ENCODE measurements around the gene PROSER3.

The PROSER3 gene

DNA sequence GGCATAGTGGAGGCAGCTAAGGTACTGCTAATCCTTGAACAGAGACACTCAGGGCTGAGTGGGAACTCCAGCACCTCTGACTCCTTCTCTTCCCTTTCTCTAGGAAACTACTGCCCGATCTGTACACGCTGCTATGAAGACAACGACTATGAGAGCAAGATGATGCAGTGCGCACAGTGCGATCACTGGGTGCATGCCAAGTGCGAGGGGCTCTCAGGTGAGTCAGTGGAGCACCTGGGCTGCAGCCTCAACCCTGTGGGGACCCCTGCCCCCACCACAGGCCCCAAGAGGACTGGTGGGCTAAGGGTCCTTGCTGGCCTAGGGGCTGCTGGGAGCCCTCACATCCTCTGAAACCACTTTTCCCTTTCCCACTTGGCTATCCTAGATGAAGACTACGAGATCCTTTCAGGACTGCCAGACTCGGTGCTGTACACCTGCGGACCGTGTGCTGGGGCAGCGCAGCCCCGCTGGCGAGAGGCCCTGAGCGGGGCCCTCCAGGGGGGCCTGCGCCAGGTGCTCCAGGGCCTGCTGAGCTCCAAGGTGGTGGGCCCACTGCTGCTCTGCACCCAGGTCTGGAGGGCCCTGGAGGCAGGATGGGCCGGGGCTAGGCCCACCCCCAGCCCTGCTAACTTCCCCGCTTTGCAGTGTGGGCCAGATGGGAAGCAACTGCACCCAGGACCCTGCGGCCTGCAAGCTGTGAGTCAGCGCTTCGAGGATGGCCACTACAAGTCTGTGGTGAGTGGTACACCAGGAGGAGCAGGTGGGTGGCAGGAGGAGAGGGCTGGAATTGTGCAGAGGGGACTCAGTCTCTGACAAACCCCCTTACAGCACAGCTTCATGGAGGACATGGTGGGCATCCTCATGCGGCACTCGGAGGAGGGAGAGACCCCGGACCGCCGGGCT, 30.7 kb upstream of the PROSER3 start:
- POLR2A ChIA-PET: no interaction called here
- DNase-seq (ENCODE audit: extremely low spot score): no peak
- TF ChIP-seq FOXM1 (IDR thresholded peaks at IDR 0.05; ENCODE audit: borderline replicate concordance) (no peak), ELF4 (IDR thresholded peaks at IDR 0.05) (no peak), BHLHE40 (IDR thresholded peaks at IDR 0.05; ENCODE audit: borderline replicate concordance) (no peak), ARNT (IDR thresholded peaks at IDR 0.05) (no peak), LEF1 (IDR thresholded peaks at IDR 0.05; ENCODE audit: borderline replicate concordance) (no peak), CTBP1 (IDR thresholded peaks at IDR 0.05; ENCODE audit: borderline replicate concordance) (no peak), L3MBTL2 (conservative IDR thresholded peaks at IDR 0.05) (no peak), TARDBP (IDR thresholded peaks at IDR 0.05) (no peak), FOXK2 (IDR thresholded peaks at IDR 0.05) (no peak), SP1 (IDR thresholded peaks at IDR 0.05) (no peak), ZNF384 (IDR thresholded peaks at IDR 0.05) (no peak), FOXA1 (IDR thresholded peaks at IDR 0.05) (no peak), NFRKB (IDR thresholded peaks at IDR 0.05) (no peak), SUZ12 (IDR thresholded peaks at IDR 0.05) (no peak), HDGF (IDR thresholded peaks at IDR 0.05; ENCODE audit: borderline replicate concordance) (no peak)
- TF ChIP-seq, protein P1, sequence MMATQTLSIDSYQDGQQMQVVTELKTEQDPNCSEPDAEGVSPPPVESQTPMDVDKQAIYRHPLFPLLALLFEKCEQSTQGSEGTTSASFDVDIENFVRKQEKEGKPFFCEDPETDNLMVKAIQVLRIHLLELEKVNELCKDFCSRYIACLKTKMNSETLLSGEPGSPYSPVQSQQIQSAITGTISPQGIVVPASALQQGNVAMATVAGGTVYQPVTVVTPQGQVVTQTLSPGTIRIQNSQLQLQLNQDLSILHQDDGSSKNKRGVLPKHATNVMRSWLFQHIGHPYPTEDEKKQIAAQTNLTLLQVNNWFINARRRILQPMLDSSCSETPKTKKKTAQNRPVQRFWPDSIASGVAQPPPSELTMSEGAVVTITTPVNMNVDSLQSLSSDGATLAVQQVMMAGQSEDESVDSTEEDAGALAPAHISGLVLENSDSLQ (IDR thresholded peaks at IDR 0.05): no peak
- CTCF ChIA-PET: no interaction called here

DNA sequence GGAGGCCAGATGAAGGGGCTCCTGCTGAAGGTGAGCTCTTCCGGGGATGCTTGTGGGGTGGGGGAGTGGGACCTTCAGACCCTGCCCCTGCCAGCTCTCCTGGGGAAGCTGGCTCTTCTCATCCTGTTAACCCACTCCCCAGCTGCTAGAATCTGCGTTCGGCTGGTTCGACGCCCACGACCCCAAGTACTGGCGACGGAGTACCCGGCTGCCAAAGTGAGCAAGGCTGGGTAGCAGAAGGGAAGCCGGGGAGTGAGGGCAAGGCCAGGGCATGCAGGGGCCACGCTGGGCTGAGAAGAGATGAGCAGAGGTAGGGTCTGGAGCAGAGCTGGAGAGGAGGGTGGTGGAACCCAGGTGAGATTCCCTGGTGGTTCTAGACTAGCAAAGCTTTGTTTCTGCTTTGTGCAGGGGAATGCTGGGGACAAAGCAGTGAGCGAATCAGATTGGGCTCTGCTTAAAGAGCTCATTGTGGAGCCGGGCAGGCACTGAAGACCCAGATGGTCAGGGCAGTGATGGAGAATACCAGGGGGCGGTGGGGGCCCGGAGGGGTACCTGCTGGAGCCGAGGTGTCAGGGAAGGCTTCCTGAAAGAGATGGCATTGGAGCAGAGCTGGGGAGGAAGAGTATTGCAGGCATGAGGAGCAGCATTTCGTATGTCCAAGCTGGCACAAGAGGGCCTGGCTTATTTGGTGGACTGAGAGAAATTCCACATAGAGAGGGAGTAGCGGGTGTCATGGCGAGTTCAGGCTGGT, 29.8 kb upstream of the PROSER3 start:
- DNase-seq (ENCODE audit: extremely low spot score): no peak
- POLR2A ChIA-PET: interaction anchor here (1.2 kb wide), 1 partner anchor 12 kb away, joined by 3 read pairs; no protein-coding TSS in a partner anchor
- CTCF ChIA-PET: no interaction called here
- TF ChIP-seq FOXM1 (IDR thresholded peaks at IDR 0.05; ENCODE audit: borderline replicate concordance): no peak
- TF ChIP-seq TARDBP (IDR thresholded peaks at IDR 0.05): no peak
- TF ChIP-seq LEF1 (IDR thresholded peaks at IDR 0.05; ENCODE audit: borderline replicate concordance): no peak
- no peak for TF ChIP-seq ZNF384 (IDR thresholded peaks at IDR 0.05)
- no peak for TF ChIP-seq ELF4 (IDR thresholded peaks at IDR 0.05)
- TF ChIP-seq SP1 (IDR thresholded peaks at IDR 0.05): no peak
- TF ChIP-seq SUZ12 (IDR thresholded peaks at IDR 0.05): no peak
- TF ChIP-seq NFRKB (IDR thresholded peaks at IDR 0.05): no peak
- no peak for TF ChIP-seq FOXA1 (IDR thresholded peaks at IDR 0.05)
- TF ChIP-seq CTBP1 (IDR thresholded peaks at IDR 0.05; ENCODE audit: borderline replicate concordance): no peak
- no peak for TF ChIP-seq ARNT (IDR thresholded peaks at IDR 0.05)
- no peak for TF ChIP-seq FOXK2 (IDR thresholded peaks at IDR 0.05)
- no peak for TF ChIP-seq HDGF (IDR thresholded peaks at IDR 0.05; ENCODE audit: borderline replicate concordance)
- TF ChIP-seq L3MBTL2 (conservative IDR thresholded peaks at IDR 0.05): no peak

DNA sequence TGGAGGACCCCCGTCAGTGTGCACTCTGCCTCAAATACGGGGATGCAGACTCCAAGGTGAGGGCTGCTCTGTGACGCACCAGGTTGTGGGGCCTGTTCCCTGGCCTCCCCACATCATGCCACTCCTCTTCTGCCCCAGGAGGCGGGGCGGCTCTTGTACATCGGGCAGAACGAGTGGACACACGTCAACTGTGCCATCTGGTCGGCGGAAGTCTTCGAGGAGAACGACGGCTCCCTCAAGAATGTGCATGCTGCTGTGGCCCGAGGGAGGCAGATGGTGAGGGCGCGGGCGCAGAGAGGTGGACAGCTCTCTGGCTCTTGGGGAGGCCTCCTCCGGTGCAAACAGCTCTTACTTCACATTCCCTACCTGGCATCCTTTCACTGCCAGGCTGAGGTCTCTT, 29.0 kb upstream of the PROSER3 start:
- ChIA-PET CTCF (no interaction called here), POLR2A (interaction anchor here (1.2 kb wide), 1 partner anchor 11 kb away, joined by 3 read pairs; no protein-coding TSS in a partner anchor)
- TF ChIP-seq ZNF384 (IDR thresholded peaks at IDR 0.05) (no peak), FOXK2 (IDR thresholded peaks at IDR 0.05) (no peak), LEF1 (IDR thresholded peaks at IDR 0.05; ENCODE audit: borderline replicate concordance) (no peak)
- TF ChIP-seq, protein P1 (IDR thresholded peaks at IDR 0.05): no peak
- no peak for DNase-seq (ENCODE audit: extremely low spot score)

DNA sequence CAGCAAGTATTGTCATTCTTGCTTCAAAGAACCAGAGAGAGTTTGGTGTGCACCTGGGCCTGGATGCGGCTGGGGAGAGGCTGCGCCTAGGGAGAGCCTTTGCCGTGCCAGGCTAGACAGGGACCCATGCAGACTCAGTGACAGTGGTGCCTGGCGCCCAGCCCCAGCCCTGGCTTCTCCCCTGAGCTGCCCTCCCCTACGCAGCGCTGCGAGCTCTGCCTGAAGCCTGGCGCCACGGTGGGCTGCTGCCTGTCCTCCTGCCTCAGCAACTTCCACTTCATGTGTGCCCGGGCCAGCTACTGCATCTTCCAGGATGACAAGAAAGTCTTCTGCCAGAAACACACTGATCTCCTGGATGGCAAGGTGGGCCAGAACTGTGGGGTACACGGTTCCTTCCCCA, 28.2 kb upstream of the PROSER3 start:
- ChIA-PET CTCF (no interaction called here), POLR2A (interaction anchor here (2.5 kb wide), 1 partner anchor 11 kb away, joined by 7 read pairs; no protein-coding TSS in a partner anchor)
- DNase-seq (ENCODE audit: extremely low spot score): no peak
- no peak for TF ChIP-seq FOXM1 (IDR thresholded peaks at IDR 0.05; ENCODE audit: borderline replicate concordance)
- TF ChIP-seq, protein P1 (IDR thresholded peaks at IDR 0.05): no peak
- TF ChIP-seq FOXK2 (IDR thresholded peaks at IDR 0.05): no peak
- TF ChIP-seq FOXA1 (IDR thresholded peaks at IDR 0.05): no peak
- no peak for TF ChIP-seq LEF1 (IDR thresholded peaks at IDR 0.05; ENCODE audit: borderline replicate concordance)
- TF ChIP-seq TARDBP (IDR thresholded peaks at IDR 0.05): no peak
- TF ChIP-seq HDGF (IDR thresholded peaks at IDR 0.05; ENCODE audit: borderline replicate concordance): no peak
- TF ChIP-seq CTBP1 (IDR thresholded peaks at IDR 0.05; ENCODE audit: borderline replicate concordance): no peak
- TF ChIP-seq NFRKB (IDR thresholded peaks at IDR 0.05): no peak
- no peak for TF ChIP-seq ELF4 (IDR thresholded peaks at IDR 0.05)
- TF ChIP-seq SUZ12 (IDR thresholded peaks at IDR 0.05): no peak
- TF ChIP-seq BHLHE40 (IDR thresholded peaks at IDR 0.05; ENCODE audit: borderline replicate concordance): no peak
- TF ChIP-seq ARNT (IDR thresholded peaks at IDR 0.05): no peak
- no peak for TF ChIP-seq ZNF384 (IDR thresholded peaks at IDR 0.05)
- TF ChIP-seq SP1 (IDR thresholded peaks at IDR 0.05): no peak
- TF ChIP-seq L3MBTL2 (conservative IDR thresholded peaks at IDR 0.05): no peak

DNA sequence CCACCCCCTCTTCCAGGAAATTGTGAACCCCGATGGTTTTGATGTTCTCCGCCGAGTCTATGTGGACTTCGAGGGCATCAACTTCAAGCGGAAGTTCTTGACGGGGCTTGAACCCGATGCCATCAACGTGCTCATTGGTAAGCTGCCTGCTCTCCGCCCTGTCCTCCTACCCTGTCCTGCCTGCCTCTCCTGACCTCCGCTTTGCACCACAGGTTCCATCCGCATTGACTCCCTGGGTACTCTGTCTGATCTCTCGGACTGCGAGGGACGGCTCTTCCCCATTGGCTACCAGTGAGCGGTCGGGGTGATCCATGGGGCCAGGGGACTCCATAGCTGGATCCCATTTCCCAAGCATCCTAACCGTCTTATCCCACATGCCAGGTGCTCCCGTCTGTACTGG, 27.6 kb upstream of the PROSER3 start:
- ChIA-PET POLR2A (interaction anchor here (1.5 to 2.5 kb wide), 2 partner anchors 10 to 15 kb away, joined by 6 to 7 read pairs; partner anchors contain the start of genes PSENEN and U2AF1L4), CTCF (no interaction called here)
- DNase-seq (ENCODE audit: extremely low spot score): no peak
- TF ChIP-seq SUZ12 (IDR thresholded peaks at IDR 0.05) (no peak), ARNT (IDR thresholded peaks at IDR 0.05) (no peak)
